NCI-H1105 (cell line): ENCODE results near the gene MGRN1.
"Not testable (repeated sequence)": the region's sequence is repeated elsewhere in the genome, so short reads cannot be mapped to it uniquely, and the experiment has no call there.

Experiments used
- DNase-seq: peaks from one replicate; lab custom pipeline; 2025; lab: John Stamatoyannopoulos, UW

Gene MGRN1

DNA sequence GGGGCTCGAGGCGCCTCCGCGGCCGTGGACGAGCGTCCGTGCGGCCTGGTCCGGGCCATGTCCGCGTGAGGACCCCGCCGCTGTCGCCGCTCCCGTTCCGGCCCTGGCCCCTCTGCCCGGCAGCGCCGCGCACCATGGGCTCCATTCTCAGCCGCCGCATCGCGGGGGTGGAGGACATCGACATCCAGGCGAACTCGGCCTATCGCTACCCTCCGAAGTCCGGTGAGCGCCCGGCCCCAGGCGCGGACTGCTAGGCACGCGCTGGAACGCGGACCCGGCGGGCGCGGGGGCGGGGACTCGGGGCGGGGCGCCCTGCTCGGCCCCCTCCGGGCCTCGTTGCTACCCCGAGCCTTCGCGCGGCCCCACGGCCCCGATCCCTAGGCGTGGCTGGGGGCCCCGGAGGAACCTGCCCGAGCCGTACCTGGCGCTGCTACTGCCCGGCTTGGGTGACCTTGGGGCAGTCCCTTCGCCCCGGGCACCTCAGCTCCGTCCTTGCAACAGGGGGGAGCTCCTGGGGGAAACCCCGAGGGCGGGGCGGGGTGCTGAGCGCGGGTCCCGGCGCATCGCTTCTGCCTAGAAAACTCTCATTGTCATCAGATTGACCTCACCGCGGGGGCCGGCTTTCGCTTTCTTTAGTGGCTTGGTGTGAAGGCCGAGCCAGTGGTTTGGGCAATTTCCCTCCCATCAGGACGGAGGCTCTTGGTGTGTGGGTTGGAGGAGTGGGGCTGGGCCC, 367 bp downstream of the MGRN1 start:
- no peak for DNase-seq

DNA sequence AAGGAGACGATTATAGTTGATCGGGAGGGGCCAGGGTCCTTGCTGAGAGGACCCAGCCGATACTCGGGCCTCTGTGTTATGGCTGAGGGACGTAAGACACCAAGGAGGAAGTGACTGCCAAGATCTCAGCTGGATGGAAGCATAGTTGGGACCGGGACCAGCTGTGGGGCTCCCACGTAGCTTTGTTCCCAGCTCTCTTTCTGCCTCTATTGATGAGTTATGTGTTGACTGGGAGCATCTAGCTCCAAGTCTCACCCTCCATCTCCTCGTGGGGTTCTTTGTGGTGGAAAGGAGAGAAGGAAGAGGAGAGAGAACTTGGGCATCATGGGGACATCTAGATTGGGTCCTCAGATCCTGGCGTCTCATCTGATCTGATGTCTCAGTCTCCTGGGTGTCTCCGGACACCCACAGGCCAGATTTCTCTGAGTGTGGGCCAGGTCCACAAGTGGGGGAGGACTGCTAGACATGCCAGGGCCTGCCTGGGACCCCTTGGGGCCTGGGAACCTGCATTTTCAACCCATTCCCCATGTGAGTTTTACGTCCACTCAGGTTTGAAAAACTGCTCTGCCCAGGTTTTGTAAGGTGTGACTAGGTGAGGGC, 1.0 kb downstream of the MGRN1 start:
- no peak for DNase-seq

DNA sequence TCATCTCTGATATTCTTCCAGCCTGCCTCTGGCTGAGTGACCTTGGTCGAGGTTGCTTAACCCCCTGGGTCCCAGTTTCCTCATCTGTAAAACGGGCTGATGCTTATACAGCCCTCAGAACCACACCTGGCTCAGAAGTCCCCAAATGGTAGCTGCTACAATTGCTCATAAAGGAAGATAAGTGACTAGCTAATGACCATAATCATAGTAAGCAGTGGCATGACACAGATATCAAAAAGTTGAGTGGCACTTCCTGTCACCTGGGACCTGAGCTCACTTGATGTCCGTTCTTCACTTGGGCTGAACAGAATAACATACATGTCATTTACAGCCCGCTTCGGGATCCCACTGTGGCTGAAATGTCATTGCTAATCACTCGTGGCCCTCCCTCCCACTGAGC, 1.8 kb downstream of the MGRN1 start:
- no peak for DNase-seq

DNA sequence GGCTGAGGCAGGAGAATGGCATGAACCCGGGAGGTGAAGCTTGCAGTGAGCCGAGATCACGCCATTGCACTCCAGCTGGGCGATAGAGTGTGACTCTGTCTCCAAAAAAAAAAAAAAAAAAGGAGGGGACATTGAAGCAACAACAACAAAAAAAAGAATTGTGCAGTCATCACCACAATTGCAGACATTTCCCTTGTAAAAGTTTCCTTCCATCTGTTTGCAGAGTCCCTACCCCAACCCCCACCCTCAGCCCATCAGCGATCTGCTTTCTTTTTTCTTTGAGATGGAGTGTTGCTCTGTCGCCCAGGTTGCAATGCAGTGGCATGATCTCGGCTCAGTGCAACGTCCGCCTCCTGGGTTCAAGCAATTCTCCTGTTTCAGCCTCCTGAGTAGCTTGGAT, 3.7 kb downstream of the MGRN1 start:
- no peak for DNase-seq

DNA sequence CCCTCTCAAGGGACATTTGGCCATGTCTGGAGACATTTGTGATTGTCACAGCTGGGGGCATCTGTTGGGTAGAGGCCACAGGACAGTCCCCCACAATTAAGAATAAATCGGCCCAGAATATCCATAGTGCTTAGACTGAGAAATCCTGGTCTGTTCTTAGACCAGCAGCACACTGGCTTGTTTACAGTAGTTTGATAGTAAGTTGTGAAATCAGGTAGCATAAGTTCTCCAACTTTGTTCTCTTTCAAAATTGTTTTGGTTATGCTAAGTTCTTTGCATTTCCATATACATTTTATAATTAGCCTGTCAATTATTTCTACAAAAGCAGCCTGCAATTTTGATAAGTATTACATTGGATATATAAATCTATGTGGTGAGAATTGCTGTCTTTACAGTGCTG, 6.8 kb downstream of the MGRN1 start:
- DNase-seq = no peak

DNA sequence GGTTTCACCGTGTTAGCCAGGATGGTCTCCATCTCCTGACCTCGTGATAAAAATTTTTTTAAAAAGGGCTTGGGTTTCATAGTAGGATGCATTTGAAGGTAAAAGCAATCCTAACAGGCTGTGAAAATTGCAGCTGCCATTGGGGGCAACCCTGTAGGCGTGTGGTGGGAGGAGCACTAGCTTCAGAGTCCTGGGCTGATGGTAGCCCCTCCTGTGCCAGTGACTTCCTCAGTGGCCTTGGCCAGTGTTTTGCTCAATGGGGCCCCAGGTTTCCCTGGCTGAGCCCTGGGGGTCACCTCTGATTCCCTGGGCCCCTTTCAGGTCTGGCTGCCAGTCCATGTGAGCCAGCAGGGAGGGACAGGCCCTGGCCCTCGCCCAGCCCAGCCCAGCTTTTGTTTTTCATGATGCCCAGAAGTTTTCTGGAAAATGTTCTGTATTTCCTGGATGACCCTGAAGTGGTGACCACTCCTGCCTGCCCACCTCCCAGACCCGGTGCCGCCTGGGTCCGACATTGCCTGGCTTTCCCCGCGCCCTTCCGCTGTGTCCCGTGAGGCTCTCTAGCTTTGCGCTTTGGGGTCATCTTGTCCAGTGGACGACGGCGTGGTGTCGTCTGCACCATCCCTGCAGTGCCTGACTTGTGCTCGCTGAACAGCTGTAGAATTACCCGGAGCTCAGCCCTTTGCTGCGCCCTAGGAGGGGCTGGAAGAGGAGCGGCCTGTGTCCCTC, 9.4 kb downstream of the MGRN1 start:
- no peak for DNase-seq

DNA sequence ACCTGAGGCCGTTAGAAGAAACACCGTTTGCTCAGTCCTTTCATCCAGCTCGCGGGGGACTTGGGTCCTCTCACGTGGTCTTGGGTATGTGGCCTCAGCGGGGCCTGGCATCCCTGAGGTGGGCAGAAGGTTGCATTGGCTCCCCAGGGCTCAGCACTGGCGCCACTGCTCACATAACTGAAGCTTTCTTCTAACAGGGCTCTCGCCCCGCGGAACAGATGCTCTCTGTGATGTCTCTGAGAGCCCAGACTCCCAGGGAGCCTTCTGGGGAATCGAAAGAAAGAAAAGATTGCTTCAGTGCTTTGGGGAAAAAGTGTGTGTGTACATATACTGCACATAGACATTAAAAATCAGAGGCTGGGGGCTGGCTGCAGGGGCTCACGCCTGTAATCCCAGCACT, 10.1 kb downstream of the MGRN1 start:
- no peak for DNase-seq

DNA sequence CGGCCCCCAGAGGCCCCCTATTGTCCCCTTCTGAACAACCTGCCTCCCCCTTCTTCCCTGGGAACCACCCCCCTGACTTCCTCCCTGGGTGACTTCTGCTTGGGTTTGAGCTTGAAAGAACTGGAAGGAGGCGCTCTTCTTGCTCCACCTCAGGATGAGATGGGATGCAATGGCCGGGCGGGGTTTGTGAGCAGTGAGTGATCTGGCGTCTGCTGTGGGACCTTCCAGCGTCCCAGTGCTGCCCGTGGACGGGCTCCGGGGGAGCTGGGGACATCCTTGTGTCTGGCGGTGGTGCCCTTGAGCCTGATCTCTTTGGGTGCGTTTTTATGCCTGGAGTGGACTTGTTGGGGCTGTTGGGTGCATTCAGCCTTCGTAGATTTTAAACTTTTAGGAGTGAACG, 11.6 kb downstream of the MGRN1 start:
- no peak for DNase-seq

DNA sequence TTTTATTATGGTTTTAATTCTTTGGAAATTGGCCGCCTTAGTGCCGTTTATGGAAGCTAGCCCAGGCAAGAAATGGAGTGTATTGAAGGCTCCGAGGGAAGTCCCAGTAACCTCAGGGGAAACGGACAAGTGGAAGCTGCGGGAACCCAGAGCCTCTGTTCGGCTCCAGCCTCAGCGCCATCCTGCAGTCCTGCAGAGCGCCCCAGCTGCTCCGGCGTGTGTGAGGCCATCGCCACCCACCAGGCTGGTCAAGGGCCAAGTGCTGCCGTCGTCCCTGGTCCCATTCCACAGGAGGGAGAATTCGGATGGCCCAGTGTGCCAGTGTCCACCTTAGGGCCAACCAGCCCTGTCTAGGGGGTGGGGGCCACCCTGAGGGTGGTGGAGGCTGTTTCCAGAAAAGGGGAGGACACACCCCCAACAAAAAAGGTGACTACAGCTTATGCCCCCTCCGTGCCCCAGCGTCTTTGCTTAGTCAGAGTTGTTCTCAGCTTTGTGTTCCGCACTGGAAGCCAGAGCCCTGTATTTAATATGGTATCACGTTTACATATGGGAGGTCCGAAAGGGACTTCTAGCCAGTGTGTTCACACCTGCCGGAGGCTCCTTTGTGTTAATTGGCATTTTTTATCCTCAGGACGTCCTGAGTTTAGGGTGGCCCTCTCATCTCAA, 13.0 kb downstream of the MGRN1 start:
- DNase-seq = no peak

DNA sequence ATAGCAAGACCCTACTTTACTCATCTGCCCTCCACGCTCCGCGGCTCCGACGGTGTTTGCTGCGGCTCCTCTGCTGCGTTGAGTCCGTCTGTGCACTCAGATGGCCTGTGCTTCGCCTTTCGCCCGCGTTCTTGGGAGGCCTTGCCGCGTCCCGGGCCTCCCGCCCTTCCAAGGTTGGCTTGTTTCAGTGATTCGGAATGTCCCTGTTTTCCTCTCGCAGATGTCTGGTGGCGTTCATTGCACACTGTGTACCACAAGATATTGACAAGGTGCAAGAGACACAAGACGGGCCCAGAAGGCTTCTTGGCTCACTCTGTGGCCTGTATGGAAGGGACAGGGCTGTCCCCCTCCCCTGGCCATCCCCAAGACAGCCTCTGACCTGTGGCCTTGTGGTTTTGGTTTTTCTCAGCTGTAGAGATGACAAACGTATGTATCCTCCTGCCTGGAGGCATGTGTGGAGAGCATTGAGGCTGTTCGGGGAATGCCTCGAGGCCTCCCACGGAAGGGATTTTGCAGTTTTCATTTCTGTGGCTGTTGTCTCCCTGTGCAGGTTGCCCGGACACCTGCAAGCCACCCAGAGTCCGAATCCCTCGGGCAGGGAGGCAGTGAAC, 15.4 kb downstream of the MGRN1 start:
- DNase-seq = no peak

DNA sequence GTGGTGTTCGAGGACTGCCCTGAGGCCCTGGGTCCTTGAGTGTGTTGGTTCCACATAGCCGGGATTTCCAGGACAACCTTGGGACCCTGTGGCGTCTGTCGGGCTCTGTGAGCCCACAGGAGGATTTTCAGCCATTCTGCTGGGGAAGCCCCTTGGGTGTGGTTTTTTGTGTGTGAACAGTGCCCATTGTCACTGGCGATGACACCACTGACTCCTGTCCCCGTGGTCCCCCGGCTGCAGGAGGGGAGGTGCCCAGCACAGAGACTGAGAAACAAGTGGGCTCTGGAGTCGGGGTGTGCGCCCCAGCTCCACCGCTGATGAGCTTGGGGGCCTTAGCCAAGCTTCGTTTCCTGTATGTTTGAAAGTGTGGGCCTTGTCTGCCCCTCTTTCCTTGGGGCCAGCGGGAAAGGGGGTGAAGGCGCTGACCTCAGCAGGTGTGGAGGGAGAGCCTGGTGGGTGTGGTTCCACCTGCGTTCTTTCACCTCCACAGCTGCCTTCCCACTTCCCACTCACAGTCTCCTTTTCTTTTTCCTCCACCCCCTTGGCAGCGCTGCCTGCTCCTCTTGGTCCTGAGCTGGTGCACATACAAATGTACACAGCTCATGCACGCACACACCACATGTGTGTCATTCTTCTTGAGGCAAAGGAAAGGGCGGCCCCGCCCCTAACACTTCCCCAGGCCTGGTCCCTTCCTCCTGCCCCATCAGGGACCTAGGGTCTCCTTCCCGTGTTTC, 16.1 kb downstream of the MGRN1 start:
- DNase-seq = no peak

DNA sequence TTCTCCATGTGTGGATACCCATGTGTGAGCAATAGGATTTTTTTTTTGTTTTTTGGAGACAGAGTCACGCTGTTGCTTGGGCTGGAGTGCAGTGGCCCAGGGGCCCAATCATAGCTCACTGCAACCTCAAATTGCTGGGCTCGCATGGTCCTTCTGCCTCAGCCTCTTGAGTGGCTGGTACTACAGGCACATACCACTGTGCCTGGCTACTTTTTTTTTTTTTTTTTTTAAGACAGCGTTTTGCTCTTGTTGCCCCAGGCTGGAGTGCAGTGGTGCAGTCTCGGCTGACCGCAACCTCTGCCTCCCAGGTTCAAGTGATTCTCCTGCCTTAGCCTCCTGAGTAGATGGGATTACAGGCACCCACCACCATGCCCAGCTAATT, 16.7 kb downstream of the MGRN1 start:
- DNase-seq = no peak

DNA sequence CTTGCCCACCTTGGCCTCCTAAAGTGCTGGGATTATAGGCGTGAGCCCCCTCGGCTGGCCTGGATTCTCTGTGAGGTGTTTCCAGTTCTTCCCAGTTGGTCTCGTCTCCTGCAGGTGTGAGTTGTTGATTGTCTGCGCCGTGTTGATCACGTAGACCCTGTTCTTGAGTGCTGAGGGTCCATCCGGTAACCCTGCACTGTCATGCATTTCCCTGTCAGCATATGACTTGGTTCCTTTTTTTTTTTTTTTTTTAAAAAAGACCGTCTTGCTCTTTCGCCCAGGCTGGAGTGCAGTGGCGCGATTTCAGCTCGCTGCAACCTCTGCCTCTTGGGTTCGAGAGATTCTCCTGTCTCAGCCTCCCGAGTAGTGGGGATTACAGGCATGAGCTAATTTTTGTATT, 17.3 kb downstream of the MGRN1 start:
- no peak for DNase-seq

DNA sequence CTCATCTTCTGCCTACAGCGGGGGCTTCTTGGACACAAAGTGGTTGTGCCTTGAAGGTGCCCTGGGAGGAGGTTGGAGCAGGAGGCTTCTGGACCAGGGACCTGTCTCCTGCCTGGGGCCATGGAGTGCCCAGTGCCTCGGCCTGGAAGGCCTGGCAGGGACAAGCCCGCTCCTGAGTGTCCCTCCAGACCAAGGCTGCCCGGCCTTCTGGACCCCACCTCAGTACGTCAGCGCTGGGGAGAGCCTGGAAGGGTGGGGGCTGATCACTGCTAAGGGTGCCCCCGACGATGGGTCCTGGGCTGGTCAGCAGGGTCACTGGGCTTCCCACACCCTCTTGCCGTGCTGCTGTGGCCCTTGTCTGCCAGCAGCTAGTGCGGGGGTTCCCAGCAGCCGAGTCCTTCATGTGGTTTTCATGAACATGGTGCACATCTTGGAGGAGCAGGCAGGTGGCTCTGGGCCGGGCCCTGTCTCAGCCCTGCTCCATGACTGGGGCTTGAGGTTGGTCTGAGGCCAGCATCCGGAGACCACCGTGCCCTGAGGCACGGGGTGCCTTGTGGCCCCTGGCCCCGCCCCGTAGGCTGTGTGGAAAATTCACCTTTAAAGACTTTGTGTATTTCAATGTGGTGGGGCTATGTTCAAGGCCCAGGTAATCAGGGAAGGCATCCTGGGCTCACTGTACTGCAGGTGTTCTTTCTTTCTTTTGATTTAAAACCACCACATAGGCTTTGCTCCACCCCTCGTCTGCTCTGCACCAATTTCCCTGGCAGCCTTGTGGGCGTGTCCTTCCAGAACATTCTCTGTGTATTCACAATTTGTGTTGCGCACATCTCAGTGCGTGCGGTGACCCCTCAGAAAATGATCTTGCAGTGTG, 22.4 kb downstream of the MGRN1 start:
- DNase-seq = no peak

DNA sequence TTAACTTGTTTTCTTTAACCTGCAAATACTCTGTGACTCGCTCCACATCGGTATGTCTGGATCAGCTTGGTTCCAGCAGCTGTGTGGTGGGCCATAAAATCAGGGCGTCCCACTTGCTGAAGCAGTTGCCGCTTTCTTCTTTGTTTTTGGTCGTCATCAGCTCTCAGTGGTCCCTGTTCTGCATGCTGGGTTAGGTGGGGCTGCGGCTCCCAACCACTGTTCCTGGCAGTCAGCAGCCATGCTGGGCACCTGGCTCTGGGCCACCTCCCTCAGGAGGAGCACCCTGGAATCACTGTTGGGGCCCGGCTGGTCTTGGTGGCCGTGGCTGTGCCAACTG, 23.0 kb downstream of the MGRN1 start:
- no peak for DNase-seq

DNA sequence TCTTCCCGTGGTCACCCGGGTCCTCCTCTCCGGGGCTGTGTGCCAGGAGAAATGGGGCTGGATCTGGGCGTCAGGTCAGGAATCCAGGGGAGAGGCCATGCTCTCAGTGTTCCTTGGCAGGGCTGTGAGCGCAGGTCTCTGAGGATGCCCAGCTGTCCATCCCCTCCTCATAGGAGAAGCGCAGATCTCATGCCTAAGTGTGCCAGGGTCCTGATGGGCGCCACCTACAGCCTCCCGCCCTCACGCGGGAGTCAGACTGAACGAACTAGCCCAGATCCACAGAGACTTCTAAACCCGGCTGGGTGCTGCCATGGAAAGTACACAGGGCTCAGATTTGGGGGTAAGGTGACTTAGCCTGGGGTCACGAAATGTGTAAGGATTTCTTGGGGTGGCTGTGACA, 24.3 kb downstream of the MGRN1 start:
- no peak for DNase-seq

DNA sequence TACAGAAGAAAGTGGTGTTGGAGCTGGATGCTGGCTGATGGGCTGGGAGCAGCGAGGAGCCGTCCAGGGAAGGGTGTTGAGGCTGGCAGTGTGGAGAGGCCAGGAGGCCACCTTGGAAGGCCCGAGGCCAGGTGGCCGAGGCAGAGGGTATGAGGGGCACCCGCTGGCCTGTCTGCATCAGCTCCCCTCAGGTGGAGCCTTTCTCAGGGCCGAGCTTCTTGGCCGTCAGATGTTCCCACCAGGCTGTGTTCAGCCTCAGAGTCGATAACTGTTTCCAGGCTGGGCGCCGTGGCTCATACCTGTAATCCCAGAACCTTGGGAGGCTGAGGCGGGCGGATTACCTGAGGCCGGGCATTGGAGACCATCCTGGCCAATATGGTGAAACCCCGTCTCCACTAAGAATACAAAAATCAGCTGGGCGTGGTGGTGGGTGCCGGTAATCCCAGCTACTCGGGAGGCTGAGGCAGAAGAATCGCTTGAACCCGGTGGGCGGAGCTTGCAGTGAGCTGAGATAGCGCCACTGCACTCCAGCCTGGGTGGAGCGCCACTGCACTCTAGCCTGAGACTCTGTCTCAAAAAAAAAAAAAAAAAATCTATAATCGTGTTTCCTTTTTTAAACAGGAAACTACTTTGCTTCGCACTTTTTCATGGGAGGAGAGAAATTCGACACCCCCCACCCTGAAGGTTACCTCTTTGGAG, 25.3 kb downstream of the MGRN1 start:
- no peak for DNase-seq

DNA sequence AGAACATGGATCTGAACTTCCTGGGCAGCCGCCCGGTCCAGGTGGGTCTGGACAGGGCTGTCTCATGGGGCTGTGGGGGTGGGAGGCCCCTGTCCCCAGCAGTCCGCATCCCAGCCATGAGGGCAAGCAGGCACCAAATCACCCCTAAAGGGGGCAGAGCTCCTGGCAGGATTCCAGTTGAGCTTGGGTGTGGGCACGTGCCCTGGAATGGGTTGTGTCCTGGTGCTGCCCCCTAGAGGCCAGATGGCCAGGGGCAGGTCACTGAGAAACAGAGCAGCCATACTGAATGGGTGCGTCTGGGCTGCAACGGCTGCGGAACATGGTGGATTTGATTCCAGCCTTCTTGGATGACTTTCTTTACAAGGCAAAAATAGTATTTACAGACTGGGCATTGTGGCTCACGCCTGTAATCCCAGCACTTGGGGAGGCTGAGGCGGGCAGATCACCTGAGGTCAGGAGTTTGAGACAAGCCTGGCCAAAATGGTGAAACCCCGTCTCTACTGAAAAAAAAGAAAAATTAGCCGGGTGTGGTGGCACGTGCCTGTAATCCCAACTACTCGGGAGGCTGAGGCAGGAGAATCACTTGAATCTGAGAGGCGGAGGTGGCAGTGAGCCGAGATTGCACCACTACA, 25.9 kb downstream of the MGRN1 start:
- DNase-seq = not testable (repeated sequence)

DNA sequence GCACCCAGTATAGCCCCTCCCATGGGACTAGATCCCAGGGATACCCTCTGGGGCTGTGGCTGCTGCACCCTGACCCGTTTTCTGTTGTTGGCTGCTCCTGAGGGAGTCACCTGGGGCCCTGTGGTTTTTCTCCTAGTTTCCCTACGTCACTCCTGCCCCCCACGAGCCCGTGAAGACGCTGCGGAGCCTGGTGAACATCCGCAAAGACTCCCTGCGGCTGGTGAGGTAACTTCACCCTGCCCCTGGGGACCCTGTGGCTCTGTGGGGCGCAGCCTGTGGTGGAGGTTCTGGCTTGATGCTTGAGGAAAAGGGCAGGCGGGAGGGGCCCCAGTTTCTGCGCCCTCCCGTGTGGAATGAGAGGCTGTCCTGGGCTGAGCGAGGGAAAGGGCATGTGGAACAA, 27.2 kb downstream of the MGRN1 start:
- DNase-seq = no peak

DNA sequence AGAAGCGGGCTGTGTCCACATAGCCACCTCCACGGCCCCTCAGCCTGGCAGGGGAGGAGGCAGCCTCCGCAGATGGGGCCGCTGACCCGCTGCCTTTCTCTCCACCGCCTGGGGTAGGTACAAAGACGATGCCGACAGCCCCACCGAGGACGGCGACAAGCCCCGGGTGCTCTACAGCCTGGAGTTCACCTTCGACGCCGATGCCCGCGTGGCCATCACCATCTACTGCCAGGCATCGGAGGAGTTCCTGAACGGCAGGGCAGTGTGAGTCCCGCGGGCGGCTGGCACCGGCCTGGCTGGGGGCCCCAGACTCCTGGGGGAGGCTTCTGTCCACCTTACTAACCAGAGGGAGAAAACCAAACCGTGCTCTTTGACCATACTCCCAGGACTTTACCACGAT, 27.9 kb downstream of the MGRN1 start:
- no peak for DNase-seq
